Stomach (tissue), 9 donors: ENCODE measurements around the gene SLC23A3. TPM values are rescaled to one million over a fixed set of nuclear protein-coding genes. Genes with fewer than 3 reads are reported as not detected.

Source experiments
- DNase-seq, 2 donors: peaks; one replicate each; pipeline versions ENCODE4 v3.0.0 to v3.0.0-alpha.2; 2013 to 2019
- H3K27ac ChIP-seq, 5 donors: fragments of 200-600 bp in 4 of 5; sonication (generic) in 4 of 5; one replicate each; pipeline ENCODE4 v1.5.1; 2013 to 2019; ENCODE audit warnings: mild to moderate bottlenecking in 1 of 5, moderate library complexity in 1 of 5
- H3K27me3 ChIP-seq, 3 donors: fragments of 200-600 bp; sonication (generic); one replicate each; pipeline ENCODE4 v1.5.1; 2017 to 2019; ENCODE audit warnings: mixed run types in 1 of 3
- H3K36me3 ChIP-seq, 4 donors: fragments of 200-600 bp; sonication (generic); 1 replicate in 3 of 4; 2 replicates in 1 of 4; pipeline ENCODE4 v1.5.1; 2016 to 2019
- H3K4me1 ChIP-seq, 4 donors: fragments of 200-600 bp; sonication (generic); one replicate each; pipeline ENCODE4 v1.5.1; 2016 to 2019
- H3K4me3 ChIP-seq, 4 donors: fragments of 200-600 bp; sonication (generic) in 3 of 4; one replicate each; pipeline ENCODE4 v1.5.1; 2016 to 2019; ENCODE audit warnings: mild to moderate bottlenecking in 1 of 4
- H3K9me3 ChIP-seq, 4 donors: fragments of 200-600 bp; sonication (generic); one replicate each; pipeline ENCODE4 v1.5.1; 2016 to 2019
- EP300 ChIP-seq: sonication (generic); formaldehyde crosslinking; IDR thresholded peaks from one replicate; pipeline ENCODE4 v1.6.1; 2017; ENCODE audit warnings: antibody characterized with exemption
- POLR2A ChIP-seq, 4 donors: fragments of 450-650 bp; IDR thresholded peaks; one replicate each; pipeline ENCODE4 v1.6.1; 2016; ENCODE audit warnings: antibody characterized with exemption in 4 of 4, control low read depth in 2 of 4, mild to moderate bottlenecking in 1 of 4, moderate library complexity in 1 of 4
- POLR2AphosphoS5 ChIP-seq, 3 donors: sonication (generic); formaldehyde crosslinking; IDR thresholded peaks; one replicate each; pipeline ENCODE4 v1.6.1; 2016; ENCODE audit warnings: antibody characterized with exemption in 3 of 3
- WGBS, 5 donors: extraction: QIAGEN DNeasy Blood & Tissue Kit in 3 of 5; methylation state at CpG; one replicate each; pipeline versions ENCODE4 v1.1.5 to v1.1.7; 2013 to 2018; 5-methylcytosine and 5-hydroxymethylcytosine counted together
- intact Hi-C: fragments of 100-400 bp; cut with DNase I; formaldehyde crosslinking; loops from one replicate; pipeline ENCODE4 v1.15.1; 2023; ENCODE audit warnings: low total_unique reads
- polyA plus RNA-seq, 3 donors: library from polyadenylated mRNA; stranded (reverse); fragments of 200-250 nt; gene quantifications; one replicate each; pipeline ENCODE4 v1.2.3, GENCODE V29; 2013
- total RNA-seq, 5 donors: library from RNA; depleted of rRNA; stranded (reverse); fragments of >200 nt; gene quantifications; one replicate each; pipeline versions ENCODE4 v1.1.0 to v1.2.3, GENCODE V29; 2014 to 2016
- TF ChIP-seq, protein P1 (sequence below), 7 experiments: fragments of 450-650 bp in 4 of 7; fragments of 200-600 bp in 3 of 7; sonication (generic) in 3 of 7; IDR thresholded peaks; one replicate each; pipeline ENCODE4 v1.5.1; 2016 to 2019; ENCODE audit warnings: antibody characterized with exemption in 7 of 7, control low read depth in 2 of 7, mild to moderate bottlenecking in 1 of 7
- donor health status: healthy with polysubstance abuse.
- donor health status: Bipolar disorder and iron deficiency.
- donor health status: healthy.

The SLC23A3 gene
- total and polyA plus RNA-seq, 8 donors: 0.45 to 4.1 (median 0.92) TPM; not detected in 1

DNA sequence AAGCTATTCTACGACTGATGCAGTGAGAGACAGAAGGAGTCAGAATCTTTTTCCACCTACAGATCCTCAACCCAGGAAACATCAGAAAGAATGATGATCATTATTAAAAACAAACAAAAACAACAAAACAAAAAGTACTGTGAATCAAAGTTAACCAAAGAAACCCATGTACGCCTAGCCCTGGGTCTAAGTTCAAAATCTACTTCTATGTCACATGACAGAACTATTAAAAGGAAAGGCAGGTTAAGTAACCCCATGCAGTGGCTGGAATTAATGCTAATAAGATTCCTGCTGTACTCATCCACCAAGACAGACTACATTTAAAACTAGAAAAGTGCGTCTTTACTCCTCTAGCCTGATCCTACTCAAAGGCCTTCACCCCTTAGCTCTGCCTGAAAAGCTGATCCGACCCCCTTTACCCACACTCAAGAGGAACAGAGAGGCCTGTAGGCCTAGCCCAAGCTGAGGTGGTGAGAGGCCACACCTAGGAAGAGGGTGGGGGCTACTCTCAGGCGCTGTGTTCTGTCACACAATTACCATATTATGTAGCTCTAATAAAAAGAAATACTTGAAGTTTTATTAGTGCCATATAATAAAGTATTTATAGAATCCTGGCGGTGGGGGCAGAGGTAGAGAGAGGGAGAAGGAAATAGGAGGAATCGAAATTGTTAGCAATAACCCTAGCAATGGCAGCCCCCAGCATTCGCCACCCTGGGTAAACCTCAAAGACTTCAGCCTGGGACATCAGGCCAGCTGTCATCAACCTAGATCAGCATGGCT is 46.3 kb downstream of the SLC23A3 start:
- Histone ChIP-seq H3K4me1 (peaks cover 39 to 77% (median 69%) of the 10 kb centered on the region in 4 donors), H3K27me3 (no peaks in the 10 kb centered on the region), H3K36me3 (no peaks in the 10 kb centered on the region), H3K9me3 (no peaks in the 10 kb centered on the region), H3K4me3 (no peak overlapping the region), H3K27ac (peak overlapping the region; percentile 22 to 84 (median 63))
- DNase-seq: no peak
- intact Hi-C loops: no loop called here
- no peak for TF ChIP-seq POLR2AphosphoS5 (IDR thresholded peaks at IDR 0.05)
- TF ChIP-seq, protein P1, sequence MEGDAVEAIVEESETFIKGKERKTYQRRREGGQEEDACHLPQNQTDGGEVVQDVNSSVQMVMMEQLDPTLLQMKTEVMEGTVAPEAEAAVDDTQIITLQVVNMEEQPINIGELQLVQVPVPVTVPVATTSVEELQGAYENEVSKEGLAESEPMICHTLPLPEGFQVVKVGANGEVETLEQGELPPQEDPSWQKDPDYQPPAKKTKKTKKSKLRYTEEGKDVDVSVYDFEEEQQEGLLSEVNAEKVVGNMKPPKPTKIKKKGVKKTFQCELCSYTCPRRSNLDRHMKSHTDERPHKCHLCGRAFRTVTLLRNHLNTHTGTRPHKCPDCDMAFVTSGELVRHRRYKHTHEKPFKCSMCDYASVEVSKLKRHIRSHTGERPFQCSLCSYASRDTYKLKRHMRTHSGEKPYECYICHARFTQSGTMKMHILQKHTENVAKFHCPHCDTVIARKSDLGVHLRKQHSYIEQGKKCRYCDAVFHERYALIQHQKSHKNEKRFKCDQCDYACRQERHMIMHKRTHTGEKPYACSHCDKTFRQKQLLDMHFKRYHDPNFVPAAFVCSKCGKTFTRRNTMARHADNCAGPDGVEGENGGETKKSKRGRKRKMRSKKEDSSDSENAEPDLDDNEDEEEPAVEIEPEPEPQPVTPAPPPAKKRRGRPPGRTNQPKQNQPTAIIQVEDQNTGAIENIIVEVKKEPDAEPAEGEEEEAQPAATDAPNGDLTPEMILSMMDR (IDR thresholded peaks at IDR 0.05): no peak
- no peak for TF ChIP-seq POLR2A (IDR thresholded peaks at IDR 0.05)
- WGBS, 5 donors: 68 to 86% (median 80%) methylated on average over 8 of the region's 8 CpGs

DNA sequence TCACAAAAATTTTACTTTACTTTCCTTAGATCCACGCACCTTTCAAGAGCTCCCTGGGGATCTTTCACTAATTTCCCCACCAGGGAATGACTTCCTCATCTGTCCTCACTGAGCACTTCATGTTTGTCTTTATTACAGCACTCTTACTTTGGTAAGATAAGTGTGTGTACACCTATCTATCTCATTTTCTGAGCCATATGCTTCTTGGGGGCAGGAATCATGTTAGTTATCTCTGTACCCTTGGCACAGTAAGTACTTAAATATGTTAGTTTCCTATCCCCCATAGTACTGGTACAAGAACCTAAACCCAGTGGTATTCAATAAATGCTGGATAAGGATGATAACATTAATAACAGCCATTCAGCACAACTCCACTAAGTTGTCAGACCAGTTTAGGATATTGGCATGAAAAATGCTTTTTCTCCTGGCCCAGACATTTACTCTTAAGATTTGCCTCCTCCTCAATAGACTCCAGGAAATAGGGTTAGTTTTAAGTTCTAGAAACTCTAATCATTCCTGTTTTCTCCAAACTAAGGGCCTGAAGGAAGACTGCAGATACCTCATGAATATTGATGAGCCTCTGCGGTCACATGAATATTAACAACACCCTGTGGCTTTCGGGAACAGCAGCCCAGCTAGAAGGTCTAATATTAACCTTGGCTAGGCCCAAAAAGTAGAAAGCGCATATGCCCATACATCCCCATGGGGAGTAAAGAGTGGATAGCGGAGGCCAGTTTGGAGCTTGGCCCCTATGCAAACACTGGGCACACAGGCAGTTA is 47.4 kb downstream of the SLC23A3 start:
- peak overlapping the region; percentile 22 to 84 (median 69) for H3K27ac ChIP-seq
- peaks cover 36 to 74% (median 68%) of the 10 kb centered on the region in 4 donors for H3K4me1 ChIP-seq
- WGBS, 5 donors: 26 to 65% (median 49%) methylated on average over 5 of the region's 5 CpGs
- H3K36me3 ChIP-seq: no peaks in the 10 kb centered on the region
- DNase-seq: peak in 1 of 2 donors; percentile 77
- intact Hi-C loops: no loop called here
- no peak for TF ChIP-seq EP300
- TF ChIP-seq, protein P1 (IDR thresholded peaks at IDR 0.05): no peak
- TF ChIP-seq POLR2A (IDR thresholded peaks at IDR 0.05): no peak
- peak in 2 of 3 donors; percentile 5 to 56 for TF ChIP-seq POLR2AphosphoS5 (IDR thresholded peaks at IDR 0.05)
- no peaks in the 10 kb centered on the region for H3K9me3 ChIP-seq
- no peaks in the 10 kb centered on the region for H3K27me3 ChIP-seq
- H3K4me3 ChIP-seq: no peak overlapping the region

DNA sequence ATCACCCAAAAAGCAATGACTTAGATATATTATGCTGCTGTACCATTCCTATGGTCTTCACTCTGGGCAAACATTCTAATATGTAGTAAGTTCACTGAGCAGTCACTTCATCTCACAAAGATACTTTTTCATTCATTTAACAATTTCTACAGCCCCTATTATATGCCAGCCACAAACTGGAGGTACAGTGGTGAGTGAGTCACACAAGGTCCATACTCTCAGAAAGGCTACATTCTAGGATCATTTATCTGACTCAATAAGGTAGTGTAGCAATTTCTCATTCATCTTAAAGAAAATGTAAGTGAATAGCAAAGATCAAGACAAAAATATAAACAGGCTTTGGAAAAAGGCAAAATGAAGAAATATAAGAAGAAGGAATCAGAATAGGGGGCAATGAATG is 49.7 kb downstream of the SLC23A3 start:
- DNase-seq: no peak
- no peak overlapping the region for H3K27ac ChIP-seq
- intact Hi-C loops: no loop called here
- no peaks in the 10 kb centered on the region for H3K9me3 ChIP-seq
- H3K36me3 ChIP-seq: no peaks in the 10 kb centered on the region
- no peak overlapping the region for H3K4me3 ChIP-seq
- H3K27me3 ChIP-seq: no peaks in the 10 kb centered on the region
- TF ChIP-seq EP300 (no peak), POLR2AphosphoS5 (IDR thresholded peaks at IDR 0.05) (no peak), POLR2A (IDR thresholded peaks at IDR 0.05) (no peak)
- TF ChIP-seq, protein P1 (IDR thresholded peaks at IDR 0.05): no peak
- peaks cover 34 to 66% (median 59%) of the 10 kb centered on the region in 4 donors for H3K4me1 ChIP-seq

DNA sequence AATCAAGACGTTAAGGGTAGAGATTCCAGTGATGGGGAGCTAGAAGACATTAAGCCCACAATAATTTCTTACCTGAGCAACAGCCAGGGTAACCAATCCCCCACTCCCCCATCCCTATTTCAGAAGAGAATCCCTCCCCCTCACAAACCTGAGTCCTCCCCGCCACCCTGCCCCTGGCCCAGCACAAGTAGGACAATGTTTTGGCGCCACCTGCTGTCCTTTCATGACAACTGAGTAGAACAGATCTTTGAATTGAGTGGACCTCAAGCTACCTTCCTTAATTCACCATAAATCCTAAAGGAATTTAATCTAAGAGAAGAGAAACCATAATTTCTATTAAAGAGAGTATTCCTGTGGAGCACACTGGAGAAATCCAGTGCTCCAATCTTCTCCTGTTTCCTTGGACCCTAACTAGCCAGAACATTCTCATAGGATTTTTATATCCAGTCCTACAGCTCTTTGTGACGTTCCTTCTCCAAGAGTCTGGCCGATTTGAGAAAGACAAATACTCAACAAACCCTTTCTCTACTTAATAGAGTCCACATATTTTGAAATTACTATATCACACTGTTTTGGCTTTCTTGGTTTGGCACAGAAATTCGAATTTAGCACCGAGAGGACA is 50.3 kb downstream of the SLC23A3 start:
- H3K27ac ChIP-seq: no peak overlapping the region
- H3K4me3 ChIP-seq: no peak overlapping the region
- peaks cover 28 to 61% (median 53%) of the 10 kb centered on the region in 4 donors for H3K4me1 ChIP-seq
- no peaks in the 10 kb centered on the region for H3K36me3 ChIP-seq
- no peaks in the 10 kb centered on the region for H3K27me3 ChIP-seq
- no peak for TF ChIP-seq POLR2A (IDR thresholded peaks at IDR 0.05)
- TF ChIP-seq, protein P1 (IDR thresholded peaks at IDR 0.05): peak in 5 of 7 experiments; percentile 42 to 87 (median 74)
- WGBS, 5 donors: 40 to 53% (median 45%) methylated on average over 7 of the region's 7 CpGs
- no peaks in the 10 kb centered on the region for H3K9me3 ChIP-seq
- intact Hi-C loops: loop anchor here (10.0 kb wide), 1 partner anchor 55 kb away; the partner anchor contains the start of gene IHH
- peak; percentile 79 to 88 for DNase-seq
